Cardiac muscle cell (in vitro differentiated cells and primary cell): ENCODE results near the gene SLC27A6. TPM values are rescaled to one million over a fixed set of nuclear protein-coding genes. Genes with fewer than 3 reads are reported as not detected.
"Not testable (repeated sequence)": the region's sequence is repeated elsewhere in the genome, so short reads cannot be mapped to it uniquely, and the experiment has no call there.

Experiments used
- DNase-seq, 2 donors: peaks; one replicate each; pipeline versions ENCODE4 v3.0.0 to v3.0.0-alpha.2; 2010 to 2017; ENCODE audit warnings: low read depth in 1 of 2, low spot score in 1 of 2
- H3K27ac ChIP-seq: fragments of 200-600 bp; sonication (generic); 2 replicates; pipeline ENCODE4 v1.5.1; 2016
- H3K27me3 ChIP-seq: fragments of 200-600 bp; sonication (generic); 2 replicates; pipeline ENCODE4 v1.6.0; 2016; ENCODE audit warnings: control low read depth
- H3K36me3 ChIP-seq: fragments of 200-600 bp; sonication (generic); 2 replicates; pipeline ENCODE4 v1.5.1; 2016; ENCODE audit warnings: control low read depth
- H3K4me1 ChIP-seq: fragments of 200-600 bp; sonication (generic); 2 replicates; pipeline ENCODE4 v1.8.1; 2017; ENCODE audit warnings: low read depth, mild to moderate bottlenecking, mixed run types
- H3K4me3 ChIP-seq: fragments of 200-600 bp; sonication (generic); 2 replicates; pipeline ENCODE4 v1.5.1; 2016; ENCODE audit warnings: mild to moderate bottlenecking
- H3K9me3 ChIP-seq: fragments of 200-600 bp; sonication (generic); 2 replicates; pipeline ENCODE4 v1.5.1; 2017; ENCODE audit warnings: low read depth, mild to moderate bottlenecking, control low read depth
- polyA plus RNA-seq: library from polyadenylated mRNA; unstranded; fragments of >200 nt; fragmentation: Nextera tagmentation; extraction: Ambion mirVana; gene quantifications from 2 replicates; pipeline ENCODE4 v1.2.1, GENCODE V29; 2016
- total RNA-seq: library from RNA; depleted of rRNA; stranded (reverse); fragments of >200 nt; gene quantifications from 2 replicates; pipeline ENCODE4 v1.2.3, GENCODE V29; 2016
- TF ChIP-seq, protein P1 (sequence below): IDR thresholded peaks from 2 replicates; pipeline ENCODE4 v1.5.1; 2012; ENCODE audit warnings: low read depth, mild to moderate bottlenecking, low read length

The SLC27A6 gene
- total and polyA plus RNA-seq, 2 experiments from 2014 or later = 53.8 to 64.0 TPM

- Histone ChIP-seq H3K9me3 (no peaks in the 10 kb centered on the region), H3K27ac (no peak overlapping the region), H3K36me3 (no peaks in the 10 kb centered on the region), H3K27me3 (no peaks in the 10 kb centered on the region), H3K4me3 (no peak overlapping the region), H3K4me1 (peaks cover 19% of the 10 kb centered on the region)
- no peak for DNase-seq
- TF ChIP-seq, protein P1, sequence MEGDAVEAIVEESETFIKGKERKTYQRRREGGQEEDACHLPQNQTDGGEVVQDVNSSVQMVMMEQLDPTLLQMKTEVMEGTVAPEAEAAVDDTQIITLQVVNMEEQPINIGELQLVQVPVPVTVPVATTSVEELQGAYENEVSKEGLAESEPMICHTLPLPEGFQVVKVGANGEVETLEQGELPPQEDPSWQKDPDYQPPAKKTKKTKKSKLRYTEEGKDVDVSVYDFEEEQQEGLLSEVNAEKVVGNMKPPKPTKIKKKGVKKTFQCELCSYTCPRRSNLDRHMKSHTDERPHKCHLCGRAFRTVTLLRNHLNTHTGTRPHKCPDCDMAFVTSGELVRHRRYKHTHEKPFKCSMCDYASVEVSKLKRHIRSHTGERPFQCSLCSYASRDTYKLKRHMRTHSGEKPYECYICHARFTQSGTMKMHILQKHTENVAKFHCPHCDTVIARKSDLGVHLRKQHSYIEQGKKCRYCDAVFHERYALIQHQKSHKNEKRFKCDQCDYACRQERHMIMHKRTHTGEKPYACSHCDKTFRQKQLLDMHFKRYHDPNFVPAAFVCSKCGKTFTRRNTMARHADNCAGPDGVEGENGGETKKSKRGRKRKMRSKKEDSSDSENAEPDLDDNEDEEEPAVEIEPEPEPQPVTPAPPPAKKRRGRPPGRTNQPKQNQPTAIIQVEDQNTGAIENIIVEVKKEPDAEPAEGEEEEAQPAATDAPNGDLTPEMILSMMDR = no peak
Observed at GRCh38 chr5:129021744-129022143, 56.5 kb downstream of the SLC27A6 start.

GRCh38 chr5:129022599-129022998, 57.3 kb downstream of the SLC27A6 start:
- Histone ChIP-seq H3K36me3 (no peaks in the 10 kb centered on the region), H3K4me1 (peaks cover 19% of the 10 kb centered on the region), H3K27ac (no peak overlapping the region), H3K9me3 (no peaks in the 10 kb centered on the region), H3K4me3 (no peak overlapping the region), H3K27me3 (no peaks in the 10 kb centered on the region)
- TF ChIP-seq, protein P1 = no peak
- no peak for DNase-seq

GRCh38 chr5:129027260-129027659, 62.0 kb downstream of the SLC27A6 start:
- H3K36me3 ChIP-seq = peaks cover 9% of the 10 kb centered on the region
- no peaks in the 10 kb centered on the region for H3K27me3 ChIP-seq
- TF ChIP-seq, protein P1 = no peak
- H3K4me3 ChIP-seq = no peak overlapping the region
- H3K9me3 ChIP-seq = no peaks in the 10 kb centered on the region
- no peak overlapping the region for H3K27ac ChIP-seq
- no peaks in the 10 kb centered on the region for H3K4me1 ChIP-seq
- no peak for DNase-seq

DNA sequence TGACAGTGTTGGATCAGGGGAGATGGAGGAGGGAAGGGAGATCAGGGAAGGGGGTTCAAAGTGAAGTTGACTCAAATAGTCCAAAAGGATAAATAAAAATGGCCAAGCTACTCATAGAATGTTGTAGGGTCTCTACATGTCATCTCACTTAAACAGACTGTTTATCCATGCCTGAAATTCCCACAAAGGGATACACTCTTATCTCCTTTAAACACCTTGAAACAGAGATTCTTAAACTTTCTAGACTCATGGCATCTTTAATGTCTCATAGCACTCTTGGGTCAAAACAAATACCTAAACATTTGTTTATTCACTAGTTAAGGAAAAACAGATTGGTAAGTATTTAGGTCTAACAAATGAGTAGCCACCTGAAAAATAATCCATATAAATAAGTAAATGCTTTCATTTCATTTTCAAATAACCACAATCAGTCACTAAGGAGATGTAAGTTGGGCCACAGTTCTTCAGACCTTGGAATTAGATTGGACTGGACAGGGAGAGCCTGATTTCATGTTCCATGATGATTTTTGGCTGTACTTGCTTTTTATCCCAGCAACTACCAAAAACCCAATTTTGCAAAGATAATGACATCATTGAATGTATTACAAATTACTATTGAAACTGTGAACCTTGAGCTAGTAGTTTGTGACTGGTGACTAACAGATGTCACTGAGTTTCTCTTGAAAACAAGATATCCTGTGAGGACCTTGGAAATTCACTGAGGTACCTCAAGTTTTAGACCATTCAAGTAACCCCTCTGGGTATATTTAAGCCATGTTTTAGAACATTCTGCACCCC, 66.8 kb downstream of the SLC27A6 start:
- TF ChIP-seq, protein P1 = no peak
- H3K9me3 ChIP-seq = no peaks in the 10 kb centered on the region
- DNase-seq = no peak
- H3K27ac ChIP-seq = no peak overlapping the region
- H3K27me3 ChIP-seq = no peaks in the 10 kb centered on the region
- no peak overlapping the region for H3K4me3 ChIP-seq
- no peaks in the 10 kb centered on the region for H3K4me1 ChIP-seq
- H3K36me3 ChIP-seq = peaks cover 9% of the 10 kb centered on the region

DNA sequence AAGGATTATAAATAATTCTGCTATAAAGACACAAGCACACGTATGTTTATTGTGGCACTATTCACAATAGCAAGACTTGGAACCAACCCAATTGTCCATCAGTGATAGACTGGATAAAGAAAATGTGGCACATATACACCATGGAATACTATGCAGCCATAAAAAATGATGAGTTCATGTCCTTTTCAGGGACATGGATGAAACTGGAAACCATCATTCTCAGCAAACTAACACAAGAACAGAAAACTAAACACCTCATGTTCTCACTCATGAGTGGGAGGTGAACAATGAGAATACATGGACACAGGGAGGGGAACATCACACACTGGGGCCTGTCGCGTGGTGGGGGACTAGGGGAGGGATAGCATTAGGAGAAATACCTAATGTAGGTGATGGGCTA, 71.0 kb downstream of the SLC27A6 start:
- H3K4me3 ChIP-seq = not testable (repeated sequence)

GRCh38 chr5:129041196-129041881, 76.1 kb downstream of the SLC27A6 start:
- TF ChIP-seq, protein P1 = no peak
- peaks cover 2% of the 10 kb centered on the region for H3K36me3 ChIP-seq
- no peak overlapping the region for H3K4me3 ChIP-seq
- no peak for DNase-seq
- no peaks in the 10 kb centered on the region for H3K9me3 ChIP-seq
- H3K27ac ChIP-seq = no peak overlapping the region
- no peaks in the 10 kb centered on the region for H3K27me3 ChIP-seq
- H3K4me1 ChIP-seq = no peaks in the 10 kb centered on the region

More for the DNA sequence above, 71.0 kb downstream of the SLC27A6 start:
- H3K27me3 ChIP-seq, H3K27ac ChIP-seq, DNase-seq, H3K4me1 ChIP-seq, H3K36me3 ChIP-seq, H3K9me3 ChIP-seq: not testable (repeated sequence)
